CD4-positive, alpha-beta T cell treated with Interleukin-15 for 1 hour (primary cell): Measurements from ENCODE around the gene PLIN4.

Experiments
- DNase-seq: peaks from one replicate; pipeline ENCODE4 v3.0.0-alpha.2; 2020

The PLIN4 gene

GRCh38 chr19:4454747-4455718, 63.3 kb downstream of the PLIN4 start:
- DNase-seq = no peak

- no peak for DNase-seq
These were observed 64.8 kb downstream of the PLIN4 start for GRCh38 chr19:4453232-4454179.

GRCh38 chr19:4452230-4452990, 65.9 kb downstream of the PLIN4 start:
- no peak for DNase-seq
